Ishikawa (cell line): Measurements from ENCODE around the gene DHX32.

Source experiments
- CEBPB ChIP-seq: IDR thresholded peaks from 2 replicates; pipeline ENCODE4 v1.6.1; 2012
- CREB1 ChIP-seq: IDR thresholded peaks from 2 replicates; pipeline ENCODE4 v1.6.1; 2012; ENCODE audit warnings: low read depth
- EGR1 ChIP-seq: IDR thresholded peaks from 2 replicates; pipeline ENCODE4 v1.6.1; 2012
- EP300 ChIP-seq: IDR thresholded peaks from 2 replicates; pipeline ENCODE4 v1.6.1; 2012; ENCODE audit warnings: borderline replicate concordance
- FOXM1 ChIP-seq: IDR thresholded peaks from 2 replicates; pipeline ENCODE4 v1.6.1; 2012; ENCODE audit warnings: low read depth, borderline replicate concordance
- MAX ChIP-seq: IDR thresholded peaks from 2 replicates; pipeline ENCODE4 v1.6.1; 2012
- NFIC ChIP-seq: IDR thresholded peaks from 2 replicates; pipeline ENCODE4 v1.6.1; 2012
- RAD21 ChIP-seq: IDR thresholded peaks from 2 replicates; pipeline ENCODE4 v1.6.1; 2012; ENCODE audit warnings: low read depth
- REST ChIP-seq: IDR thresholded peaks from 2 replicates; pipeline ENCODE4 v1.6.1; 2012; ENCODE audit warnings: low read depth, mild to moderate bottlenecking
- TAF1 ChIP-seq: IDR thresholded peaks from 2 replicates; pipeline ENCODE4 v1.6.1; 2012; ENCODE audit warnings: low read depth, mild to moderate bottlenecking
- TCF12 ChIP-seq: IDR thresholded peaks from 2 replicates; pipeline ENCODE4 v1.6.1; 2012; ENCODE audit warnings: low read depth
- TEAD4 ChIP-seq: IDR thresholded peaks from 2 replicates; pipeline ENCODE4 v1.6.1; 2012
- USF1 ChIP-seq: IDR thresholded peaks from 2 replicates; pipeline ENCODE4 v1.6.1; 2012
- YY1 ChIP-seq: IDR thresholded peaks from 2 replicates; pipeline ENCODE4 v1.6.1; 2012; ENCODE audit warnings: low read depth
- ZBTB7A ChIP-seq: IDR thresholded peaks from 2 replicates; pipeline ENCODE4 v1.6.1; 2012; ENCODE audit warnings: low read depth

DHX32 gene

GRCh38 chr10:125808047-125808446 lies 73.0 kb downstream of the DHX32 start:
- TF ChIP-seq ZBTB7A (no peak), TAF1 (no peak), CREB1 (no peak), YY1 (no peak), EGR1 (no peak), USF1 (no peak), MAX (no peak), CEBPB (no peak), EP300 (no peak), NFIC (no peak), RAD21 (no peak), TEAD4 (no peak), TCF12 (no peak)

- TF ChIP-seq TAF1 = no peak
- no peak for TF ChIP-seq REST
- TF ChIP-seq NFIC = no peak
- no peak for TF ChIP-seq TCF12
- TF ChIP-seq TEAD4 = no peak
- TF ChIP-seq EGR1 = no peak
- no peak for TF ChIP-seq EP300
- no peak for TF ChIP-seq CEBPB
- no peak for TF ChIP-seq RAD21
- TF ChIP-seq ZBTB7A = no peak
- TF ChIP-seq USF1 = no peak
These were observed 78.4 kb downstream of the DHX32 start for GRCh38 chr10:125802739-125803138.

GRCh38 chr10:125802131-125802530 lies 79.0 kb downstream of the DHX32 start:
- no peak for TF ChIP-seq ZBTB7A
- TF ChIP-seq NFIC = no peak
- no peak for TF ChIP-seq FOXM1
- TF ChIP-seq MAX = no peak
- TF ChIP-seq CEBPB = no peak
- TF ChIP-seq TCF12 = no peak
- no peak for TF ChIP-seq EGR1
- TF ChIP-seq REST = no peak
- TF ChIP-seq USF1 = no peak
- TF ChIP-seq TAF1 = no peak
- TF ChIP-seq TEAD4 = no peak
- no peak for TF ChIP-seq YY1
- no peak for TF ChIP-seq RAD21

- TF ChIP-seq NFIC (no peak), ZBTB7A (no peak), MAX (no peak), FOXM1 (no peak), RAD21 (no peak), TAF1 (no peak), REST (no peak), YY1 (no peak), EGR1 (no peak), CEBPB (no peak), CREB1 (no peak), TEAD4 (no peak), TCF12 (no peak), EP300 (no peak), USF1 (no peak)
These were observed 79.5 kb downstream of the DHX32 start for GRCh38 chr10:125801574-125801973.
